Chondrocyte (in vitro differentiated cells): ENCODE measurements around the gene CCNQ. TPM values are rescaled to one million over a fixed set of nuclear protein-coding genes. Genes with fewer than 3 reads are reported as not detected.
A peak's percentile ranks its signal among the peaks of the same experiment; 100 is the strongest.

Experiments
- DNase-seq: peaks from one replicate; pipeline ENCODE4 v3.0.0; 2021; ENCODE audit warnings: mixed read lengths, low spot score
- H3K27ac Mint-ChIP-seq: one replicate; pipeline ENCODE4 v1.8.0; 2021; ENCODE audit warnings: mild to moderate bottlenecking, moderate library complexity, mixed read lengths; ENCODE audit not compliant: unreplicated experiment
- H3K27me3 Mint-ChIP-seq: 2 replicates; pipeline ENCODE4 v1.8.0; 2021; ENCODE audit warnings: low read depth, mixed read lengths
- H3K36me3 Mint-ChIP-seq: 2 replicates; pipeline ENCODE4 v1.8.0; 2021; ENCODE audit warnings: low read depth, mixed read lengths
- H3K4me1 Mint-ChIP-seq: 2 replicates; pipeline ENCODE4 v1.8.0; 2021; ENCODE audit warnings: low read depth, mild to moderate bottlenecking, mixed read lengths
- H3K4me3 Mint-ChIP-seq: one replicate; pipeline ENCODE4 v1.8.0; 2021; ENCODE audit warnings: mild to moderate bottlenecking, moderate library complexity, mixed read lengths; ENCODE audit not compliant: unreplicated experiment
- H3K9me3 Mint-ChIP-seq: 2 replicates; pipeline ENCODE4 v1.8.0; 2021; ENCODE audit warnings: low read depth, mixed read lengths
- CTCF ChIP-seq: fragments of 200-600 bp; sonication (generic); IDR thresholded peaks from 2 replicates; pipeline ENCODE4 v1.5.0; 2021; ENCODE audit warnings: antibody characterized with exemption, mild to moderate bottlenecking, moderate library complexity
- total RNA-seq: library from RNA; stranded (reverse); gene quantifications from 3 replicates; pipeline ENCODE4 v1.2.1, GENCODE V29; 2021

Gene CCNQ
- total RNA-seq, 1 donor from 2014 or later: 17.2 TPM

- Mint-ChIP-seq H3K9me3 (peaks cover 16% of the 10 kb centered on the region), H3K27ac (no peak overlapping the region), H3K4me1 (no peaks in the 10 kb centered on the region), H3K36me3 (peaks cover 2% of the 10 kb centered on the region), H3K4me3 (no peak overlapping the region), H3K27me3 (peaks cover 2% of the 10 kb centered on the region)
- no peak for DNase-seq
- no peak for TF ChIP-seq CTCF
Observed at GRCh38 chrX:153633048-153633447, 34.1 kb upstream of the CCNQ start.

GRCh38 chrX:153632595-153632946 is 33.6 kb upstream of the CCNQ start:
- H3K4me1 Mint-ChIP-seq: peaks cover 2% of the 10 kb centered on the region
- H3K4me3 Mint-ChIP-seq: no peak overlapping the region
- H3K27ac Mint-ChIP-seq: no peak overlapping the region
- peaks cover 2% of the 10 kb centered on the region for H3K27me3 Mint-ChIP-seq
- peaks cover 16% of the 10 kb centered on the region for H3K9me3 Mint-ChIP-seq
- no peak for DNase-seq
- TF ChIP-seq CTCF: no peak
- H3K36me3 Mint-ChIP-seq: peaks cover 2% of the 10 kb centered on the region

- peaks cover 2% of the 10 kb centered on the region for H3K36me3 Mint-ChIP-seq
- peak; percentile 74 for DNase-seq
- TF ChIP-seq CTCF: no peak
- peaks cover 16% of the 10 kb centered on the region for H3K9me3 Mint-ChIP-seq
- no peak overlapping the region for H3K27ac Mint-ChIP-seq
- H3K4me3 Mint-ChIP-seq: no peak overlapping the region
- H3K4me1 Mint-ChIP-seq: peaks cover 4% of the 10 kb centered on the region
- H3K27me3 Mint-ChIP-seq: peaks cover 2% of the 10 kb centered on the region
Observed at GRCh38 chrX:153631907-153632594, 33.1 kb upstream of the CCNQ start.

GRCh38 chrX:153631346-153631745 is 32.4 kb upstream of the CCNQ start:
- H3K27me3 Mint-ChIP-seq: peaks cover 2% of the 10 kb centered on the region
- H3K9me3 Mint-ChIP-seq: peaks cover 16% of the 10 kb centered on the region
- no peak for TF ChIP-seq CTCF
- no peak for DNase-seq
- H3K4me1 Mint-ChIP-seq: peaks cover 4% of the 10 kb centered on the region
- H3K36me3 Mint-ChIP-seq: peaks cover 2% of the 10 kb centered on the region
- H3K27ac Mint-ChIP-seq: no peak overlapping the region
- H3K4me3 Mint-ChIP-seq: no peak overlapping the region

- H3K27ac Mint-ChIP-seq: no peak overlapping the region
- TF ChIP-seq CTCF: no peak
- H3K9me3 Mint-ChIP-seq: peaks cover 12% of the 10 kb centered on the region
- peak; percentile 77 for DNase-seq
- H3K27me3 Mint-ChIP-seq: no peaks in the 10 kb centered on the region
- peaks cover 2% of the 10 kb centered on the region for H3K36me3 Mint-ChIP-seq
- H3K4me3 Mint-ChIP-seq: no peak overlapping the region
- peaks cover 4% of the 10 kb centered on the region for H3K4me1 Mint-ChIP-seq
Observed at GRCh38 chrX:153628665-153629064, 29.7 kb upstream of the CCNQ start.
